ENCODE data around the gene PRMT7. TPM values are rescaled to one million over a fixed set of nuclear protein-coding genes. Genes with fewer than 3 reads are reported as not detected.

PRMT7 gene
- total and polyA plus RNA-seq, 2 donors from 2014 or later: 20.4 to 33.7 TPM

DNA sequence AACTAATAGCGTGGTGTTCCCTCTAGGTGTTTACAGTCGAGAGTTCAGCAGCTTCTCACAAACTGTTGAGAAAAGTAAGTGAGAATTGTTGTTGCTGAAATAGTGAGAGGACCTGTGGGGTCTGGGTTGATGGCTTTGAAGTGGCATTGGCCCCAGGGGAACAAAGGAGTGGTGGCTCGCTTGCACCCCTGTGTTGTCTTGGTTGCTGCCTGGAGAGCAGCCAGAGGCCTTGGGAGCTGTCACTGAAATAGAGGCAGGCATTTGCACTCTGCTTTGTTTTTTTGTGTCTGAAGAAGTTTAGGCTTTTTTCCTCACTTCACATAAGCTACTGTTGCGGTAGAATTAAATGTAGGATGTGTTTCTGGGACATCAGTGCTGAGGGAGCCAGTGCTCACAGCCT, 36.8 kb downstream of the PRMT7 start:
- H3K36me3 ChIP-seq (ENCODE audit: control insufficient read depth in 2 of 3, insufficient read depth in 3 of 3, low read length in 3 of 3): peaks cover 0 to 32% (median 32%) of the 10 kb centered on the region in 3 donors
- no peaks in the 10 kb centered on the region for H3K9me3 ChIP-seq (ENCODE audit: control insufficient read depth in 2 of 3, insufficient read depth in 1 of 3, low read length in 3 of 3)
- no peak overlapping the region for H3K9ac ChIP-seq (ENCODE audit: low read length in 3 of 3)
- intact Hi-C loops (cut with DNase I): no loop called here
- no peak overlapping the region for H3K27ac ChIP-seq (ENCODE audit: low read depth in 2 of 2, low read length in 2 of 2)
- TF ChIP-seq, protein P1, sequence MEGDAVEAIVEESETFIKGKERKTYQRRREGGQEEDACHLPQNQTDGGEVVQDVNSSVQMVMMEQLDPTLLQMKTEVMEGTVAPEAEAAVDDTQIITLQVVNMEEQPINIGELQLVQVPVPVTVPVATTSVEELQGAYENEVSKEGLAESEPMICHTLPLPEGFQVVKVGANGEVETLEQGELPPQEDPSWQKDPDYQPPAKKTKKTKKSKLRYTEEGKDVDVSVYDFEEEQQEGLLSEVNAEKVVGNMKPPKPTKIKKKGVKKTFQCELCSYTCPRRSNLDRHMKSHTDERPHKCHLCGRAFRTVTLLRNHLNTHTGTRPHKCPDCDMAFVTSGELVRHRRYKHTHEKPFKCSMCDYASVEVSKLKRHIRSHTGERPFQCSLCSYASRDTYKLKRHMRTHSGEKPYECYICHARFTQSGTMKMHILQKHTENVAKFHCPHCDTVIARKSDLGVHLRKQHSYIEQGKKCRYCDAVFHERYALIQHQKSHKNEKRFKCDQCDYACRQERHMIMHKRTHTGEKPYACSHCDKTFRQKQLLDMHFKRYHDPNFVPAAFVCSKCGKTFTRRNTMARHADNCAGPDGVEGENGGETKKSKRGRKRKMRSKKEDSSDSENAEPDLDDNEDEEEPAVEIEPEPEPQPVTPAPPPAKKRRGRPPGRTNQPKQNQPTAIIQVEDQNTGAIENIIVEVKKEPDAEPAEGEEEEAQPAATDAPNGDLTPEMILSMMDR (IDR thresholded peaks at IDR 0.05; ENCODE audit: borderline replicate concordance, extremely low read depth, insufficient read depth): no peak
- peak in 1 of 5 donors; percentile 13 for DNase-seq
- H3K4me3 ChIP-seq (ENCODE audit: low read length in 3 of 3): no peak overlapping the region
- no peaks in the 10 kb centered on the region for H3K27me3 ChIP-seq (ENCODE audit: control insufficient read depth, insufficient read depth, low read length)
- no peaks in the 10 kb centered on the region for H3K4me1 ChIP-seq (ENCODE audit: control insufficient read depth in 2 of 3, insufficient read depth in 2 of 3, low read depth in 1 of 3, low read length in 3 of 3)
- FAIRE-seq: no peak

DNA sequence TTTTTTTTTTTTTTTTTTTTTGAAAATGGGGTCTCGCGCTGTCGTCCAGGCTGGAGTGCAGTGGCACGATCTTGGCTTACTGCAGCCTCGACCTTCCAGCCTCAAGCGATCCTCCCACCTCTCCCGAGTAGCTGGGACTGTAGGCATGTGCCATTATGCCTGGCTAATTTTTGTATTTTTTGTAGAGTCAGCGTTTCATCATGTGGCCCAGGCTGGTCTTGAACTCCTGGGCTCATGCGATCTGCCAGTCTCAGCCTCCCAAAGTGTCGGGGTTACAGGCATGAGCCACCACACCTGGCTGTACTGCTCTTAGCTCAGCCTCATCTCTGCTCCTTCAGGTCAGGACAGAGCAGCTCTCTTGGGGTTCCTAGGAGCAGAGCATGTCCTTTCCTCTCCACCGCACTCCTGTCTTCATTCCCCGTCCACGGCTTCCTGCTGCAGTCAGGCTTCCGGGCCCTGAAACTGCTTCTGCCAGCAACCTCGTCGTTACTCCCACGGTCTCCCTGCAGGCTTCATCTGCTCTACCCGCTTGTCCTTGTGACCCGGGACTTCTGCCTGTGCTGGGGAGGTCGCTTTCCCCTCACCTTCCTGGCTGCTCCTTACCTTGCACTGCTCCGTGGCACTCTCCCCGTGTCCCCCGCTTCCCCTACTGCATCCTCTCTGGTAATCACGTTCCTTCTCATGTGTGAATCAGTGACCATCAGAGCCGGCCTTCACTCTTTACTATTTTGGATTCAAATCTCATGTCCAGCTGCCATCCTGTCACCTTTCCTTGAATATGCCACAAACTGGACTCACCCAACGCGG, 38.0 kb downstream of the PRMT7 start:
- TF ChIP-seq, protein P1 (IDR thresholded peaks at IDR 0.05; ENCODE audit: borderline replicate concordance, extremely low read depth, insufficient read depth): no peak
- peak in 1 of 5 donors; percentile 39 for DNase-seq
- no peak for FAIRE-seq
- H3K27me3 ChIP-seq (ENCODE audit: control insufficient read depth, insufficient read depth, low read length): no peaks in the 10 kb centered on the region
- intact Hi-C loops (cut with DNase I): no loop called here
- no peak overlapping the region for H3K27ac ChIP-seq (ENCODE audit: low read depth in 2 of 2, low read length in 2 of 2)
- no peaks in the 10 kb centered on the region for H3K9me3 ChIP-seq (ENCODE audit: control insufficient read depth in 2 of 3, insufficient read depth in 1 of 3, low read length in 3 of 3)
- peaks cover 0 to 38% (median 36%) of the 10 kb centered on the region in 3 donors for H3K36me3 ChIP-seq (ENCODE audit: control insufficient read depth in 2 of 3, insufficient read depth in 3 of 3, low read length in 3 of 3)
- H3K4me3 ChIP-seq (ENCODE audit: low read length in 3 of 3): no peak overlapping the region
- H3K9ac ChIP-seq (ENCODE audit: low read length in 3 of 3): no peak overlapping the region
- H3K4me1 ChIP-seq (ENCODE audit: control insufficient read depth in 2 of 3, insufficient read depth in 2 of 3, low read depth in 1 of 3, low read length in 3 of 3): no peaks in the 10 kb centered on the region

DNA sequence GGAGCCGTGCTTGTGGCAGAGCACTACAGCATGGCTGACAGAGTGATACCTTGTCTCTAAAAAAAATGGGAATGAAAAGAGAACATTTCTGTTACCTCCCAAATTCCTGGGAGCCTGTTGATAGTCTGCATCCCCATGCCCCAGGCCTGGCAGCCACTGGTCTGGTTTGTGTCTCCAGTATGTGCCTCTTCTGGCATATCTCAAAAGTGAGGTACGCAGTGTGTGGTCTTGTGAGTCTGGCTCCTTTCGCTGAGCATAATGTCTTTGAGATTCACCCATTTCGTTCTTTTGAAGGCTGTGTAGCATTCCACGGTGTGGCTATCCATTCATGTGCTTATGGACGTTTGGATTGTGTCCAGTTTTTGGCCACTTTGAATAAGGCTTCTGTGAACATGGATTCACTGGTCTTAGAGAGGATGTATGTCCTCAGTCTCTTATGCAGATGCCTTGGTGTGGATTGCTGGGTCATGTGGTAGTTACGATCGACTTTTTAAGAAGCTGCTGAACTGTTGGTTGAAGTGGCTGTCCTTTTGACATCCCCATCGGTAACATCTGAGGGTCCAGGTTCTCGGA, 39.1 kb downstream of the PRMT7 start:
- no peaks in the 10 kb centered on the region for H3K27me3 ChIP-seq (ENCODE audit: control insufficient read depth, insufficient read depth, low read length)
- H3K27ac ChIP-seq (ENCODE audit: low read depth in 2 of 2, low read length in 2 of 2): no peak overlapping the region
- TF ChIP-seq, protein P1 (IDR thresholded peaks at IDR 0.05; ENCODE audit: borderline replicate concordance, extremely low read depth, insufficient read depth): no peak
- peaks cover 0 to 47% (median 38%) of the 10 kb centered on the region in 3 donors for H3K36me3 ChIP-seq (ENCODE audit: control insufficient read depth in 2 of 3, insufficient read depth in 3 of 3, low read length in 3 of 3)
- intact Hi-C loops (cut with DNase I): no loop called here
- no peaks in the 10 kb centered on the region for H3K9me3 ChIP-seq (ENCODE audit: control insufficient read depth in 2 of 3, insufficient read depth in 1 of 3, low read length in 3 of 3)
- DNase-seq: peak in 1 of 5 donors; percentile 34
- no peak overlapping the region for H3K4me3 ChIP-seq (ENCODE audit: low read length in 3 of 3)
- no peak overlapping the region for H3K9ac ChIP-seq (ENCODE audit: low read length in 3 of 3)
- no peak for FAIRE-seq
- H3K4me1 ChIP-seq (ENCODE audit: control insufficient read depth in 2 of 3, insufficient read depth in 2 of 3, low read depth in 1 of 3, low read length in 3 of 3): no peaks in the 10 kb centered on the region
